Cardiac fibroblast (primary cell): ENCODE measurements around the gene ARID1B.

ENCODE experiments used
- DNase-seq, 2 donors: peaks; one replicate each; pipeline versions ENCODE4 v3.0.0 to v3.0.0-alpha.2; 2010; ENCODE audit warnings: low read depth in 2 of 2
- H3K4me3 ChIP-seq, 2 donors: replicated peaks in 1 of 2; 1 replicate in 1 of 2; 2 replicates in 1 of 2; pipeline ENCODE4 v1.5.1; 2011; ENCODE audit warnings: low read depth in 2 of 2, low read length in 2 of 2, mild to moderate bottlenecking in 2 of 2, moderate library complexity in 1 of 2
- CTCF ChIP-seq: IDR thresholded peaks from one replicate; pipeline ENCODE4 v1.5.1; 2011; ENCODE audit warnings: low read depth, mild to moderate bottlenecking, low read length, inconsistent platforms

The ARID1B gene

GRCh38 chr6:156919814-156920369 is 142.7 kb downstream of the ARID1B start:
- no peak for TF ChIP-seq CTCF
- no peak overlapping the region for H3K4me3 ChIP-seq
- no peak for DNase-seq

GRCh38 chr6:156924246-156924645 is 147.1 kb downstream of the ARID1B start:
- no peak for DNase-seq
- no peak for TF ChIP-seq CTCF

DNA sequence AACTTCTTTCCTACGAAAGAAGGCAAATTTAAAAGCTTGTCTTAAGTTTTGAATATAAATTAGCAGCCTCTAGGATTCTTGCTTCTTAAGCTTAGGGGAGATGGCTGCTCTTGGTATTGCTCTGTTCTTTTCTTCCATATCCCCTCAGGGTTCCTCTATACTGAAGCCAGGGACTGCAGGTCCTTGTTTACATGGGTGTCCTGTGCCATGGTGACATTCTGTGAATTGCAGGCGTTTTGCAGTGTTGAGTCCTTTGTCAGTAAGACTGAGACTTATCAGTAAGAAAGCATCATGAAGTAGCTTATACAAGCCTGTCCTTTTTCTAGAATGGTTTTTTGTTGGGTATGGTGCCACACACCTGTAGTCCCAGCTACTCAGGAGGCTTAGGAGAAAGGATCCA is 147.8 kb downstream of the ARID1B start:
- TF ChIP-seq CTCF, result no peak
- H3K4me3 ChIP-seq, result no peak overlapping the region
- no peak for DNase-seq

More at GRCh38 chr6:156924246-156924645, 147.1 kb downstream of the ARID1B start:
- H3K4me3 ChIP-seq, result no peak overlapping the region

- no peak overlapping the region for H3K4me3 ChIP-seq
- no peak for DNase-seq
- no peak for TF ChIP-seq CTCF
Measured at GRCh38 chr6:156925718-156926607, 148.8 kb downstream of the ARID1B start.

DNA sequence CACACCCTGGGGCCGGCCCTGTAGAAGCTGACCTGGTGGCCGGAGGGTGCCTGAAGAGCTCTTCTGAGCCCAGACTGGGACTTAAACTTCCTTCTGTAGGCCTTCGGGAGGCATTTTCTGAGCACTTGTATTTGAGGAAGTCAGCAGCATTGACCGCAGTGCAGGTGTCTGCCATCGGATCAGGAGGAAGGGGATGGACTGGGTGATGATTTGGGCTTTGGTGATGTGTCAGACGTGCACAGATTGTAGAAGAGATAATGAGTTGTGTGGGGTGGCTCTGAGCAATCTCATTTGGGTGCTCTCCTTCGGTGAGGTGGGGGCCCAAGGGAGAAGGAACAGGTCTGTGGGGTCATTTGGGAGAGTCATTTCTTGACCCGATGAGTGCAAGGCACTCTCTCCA is 150.9 kb downstream of the ARID1B start:
- H3K4me3 ChIP-seq, result no peak overlapping the region
- no peak for DNase-seq
- no peak for TF ChIP-seq CTCF

GRCh38 chr6:156928972-156929371 is 151.8 kb downstream of the ARID1B start:
- TF ChIP-seq CTCF, result no peak
- DNase-seq, result no peak
- no peak overlapping the region for H3K4me3 ChIP-seq
